Measurements from ENCODE around the gene ARHGAP15. TPM values are rescaled to one million over a fixed set of nuclear protein-coding genes. Genes with fewer than 3 reads are reported as not detected.

Gene ARHGAP15
- total RNA-seq, 3 donors from 2014 or later: 5.3 to 8.2 (median 5.8) TPM

GRCh38 chr2:143688248-143688647 lies 559.0 kb downstream of the ARHGAP15 start:
- H3K9me3 ChIP-seq: no peaks in the 10 kb centered on the region
- no peaks in the 10 kb centered on the region for H3K36me3 ChIP-seq (ENCODE audit: low read depth)
- DNase-seq (no peak), ATAC-seq (no peak)
- intact Hi-C loops (cut with DNase I, micrococcal nuclease): loop anchor here in 1 of 2 donors (10.0 kb wide), 1 partner anchor 647 kb away; a partner anchor contains a TSS
- no peaks in the 10 kb centered on the region for H3K4me1 ChIP-seq (ENCODE audit: low read depth)
- H3K4me3 ChIP-seq: no peak overlapping the region
- TF ChIP-seq CTCF (IDR thresholded peaks at IDR 0.05): no peak

GRCh38 chr2:143688815-143689214 lies 559.6 kb downstream of the ARHGAP15 start:
- H3K9me3 ChIP-seq: no peaks in the 10 kb centered on the region
- no peak for TF ChIP-seq CTCF (IDR thresholded peaks at IDR 0.05)
- ATAC-seq: no peak

GRCh38 chr2:143689541-143689940 lies 560.3 kb downstream of the ARHGAP15 start:
- no peak overlapping the region for H3K4me3 ChIP-seq
- no peaks in the 10 kb centered on the region for H3K9me3 ChIP-seq
- no peaks in the 10 kb centered on the region for H3K4me1 ChIP-seq (ENCODE audit: low read depth)
- no peak for ATAC-seq
- no peak for TF ChIP-seq CTCF (IDR thresholded peaks at IDR 0.05)
- no peak for DNase-seq
- no peaks in the 10 kb centered on the region for H3K36me3 ChIP-seq (ENCODE audit: low read depth)
- intact Hi-C loops (cut with DNase I, micrococcal nuclease): loop anchor here in 1 of 2 donors (10.0 kb wide), 1 partner anchor 645 kb away; a partner anchor contains a TSS

More at GRCh38 chr2:143688815-143689214, 559.6 kb downstream of the ARHGAP15 start:
- H3K36me3 ChIP-seq (ENCODE audit: low read depth): no peaks in the 10 kb centered on the region
- no peaks in the 10 kb centered on the region for H3K4me1 ChIP-seq (ENCODE audit: low read depth)
- no peak for DNase-seq
- intact Hi-C loops (cut with DNase I, micrococcal nuclease): loop anchor here in 1 of 2 donors (10.0 kb wide), 1 partner anchor 646 kb away; a partner anchor contains a TSS
- H3K4me3 ChIP-seq: no peak overlapping the region

GRCh38 chr2:143690235-143690634 lies 561.0 kb downstream of the ARHGAP15 start:
- no peak for DNase-seq
- no peak for TF ChIP-seq CTCF (IDR thresholded peaks at IDR 0.05)
- no peak for ATAC-seq
- no peak overlapping the region for H3K4me3 ChIP-seq
- no peaks in the 10 kb centered on the region for H3K36me3 ChIP-seq (ENCODE audit: low read depth)
- H3K9me3 ChIP-seq: no peaks in the 10 kb centered on the region
- intact Hi-C loops (cut with DNase I, micrococcal nuclease): no loop called here
- H3K4me1 ChIP-seq (ENCODE audit: low read depth): no peaks in the 10 kb centered on the region

GRCh38 chr2:143691121-143691520 lies 561.9 kb downstream of the ARHGAP15 start:
- ATAC-seq (no peak), DNase-seq (no peak)
- H3K4me3 ChIP-seq: no peak overlapping the region
- H3K4me1 ChIP-seq (ENCODE audit: low read depth): no peaks in the 10 kb centered on the region
- intact Hi-C loops (cut with DNase I, micrococcal nuclease): no loop called here
- no peak for TF ChIP-seq CTCF (IDR thresholded peaks at IDR 0.05)
- H3K9me3 ChIP-seq: no peaks in the 10 kb centered on the region
- H3K36me3 ChIP-seq (ENCODE audit: low read depth): no peaks in the 10 kb centered on the region

GRCh38 chr2:143692162-143692561 lies 562.9 kb downstream of the ARHGAP15 start:
- Histone ChIP-seq H3K4me1 (ENCODE audit: low read depth) (no peaks in the 10 kb centered on the region), H3K36me3 (ENCODE audit: low read depth) (no peaks in the 10 kb centered on the region), H3K4me3 (no peak overlapping the region), H3K9me3 (no peaks in the 10 kb centered on the region)
- intact Hi-C loops (cut with DNase I, micrococcal nuclease): no loop called here
- TF ChIP-seq CTCF (IDR thresholded peaks at IDR 0.05): no peak
- ATAC-seq (no peak), DNase-seq (no peak)
